IPS-18c (cell line): ENCODE data around the gene TUBD1.

ENCODE experiments used
- H3K4me3 ChIP-seq: 2 replicates; pipeline ENCODE4 v1.7.0; 2013; ENCODE audit warnings: low read depth, mild to moderate bottlenecking, low read length, moderate library complexity; ENCODE audit not compliant: insufficient read depth
- H3K9me3 ChIP-seq: one replicate; pipeline ENCODE4 v1.6.1; 2013; ENCODE audit warnings: mild to moderate bottlenecking, low read length, moderate library complexity; ENCODE audit not compliant: control insufficient read depth, insufficient read depth

TUBD1 gene

DNA sequence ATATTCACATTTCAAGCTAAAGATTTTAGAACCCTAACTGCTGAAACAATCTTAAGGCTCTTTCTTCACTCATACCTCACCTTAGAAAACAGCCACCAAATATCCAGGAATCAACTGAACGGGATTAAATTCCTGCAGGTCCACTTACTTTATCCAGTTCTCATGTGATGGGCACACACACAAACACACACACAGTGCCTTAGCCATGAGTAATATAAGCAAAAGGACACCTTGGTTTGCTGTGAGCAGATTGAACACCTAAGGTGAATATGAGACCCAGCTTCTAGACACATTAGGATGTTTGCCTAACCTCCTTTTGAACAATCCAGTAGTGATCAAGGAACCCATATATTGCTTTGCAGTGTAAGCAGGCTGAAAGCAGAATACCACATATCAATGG, 81.5 kb downstream of the TUBD1 start:
- H3K4me3 ChIP-seq, result no peak overlapping the region
- H3K9me3 ChIP-seq, result no peaks in the 10 kb centered on the region

GRCh38 chr17:59810894-59811153, 81.9 kb downstream of the TUBD1 start:
- no peak overlapping the region for H3K4me3 ChIP-seq
- no peaks in the 10 kb centered on the region for H3K9me3 ChIP-seq
